OCI-LY7 (cell line): ENCODE results near the gene EIF5A. TPM values are rescaled to one million over a fixed set of nuclear protein-coding genes. Genes with fewer than 3 reads are reported as not detected.

Source experiments
- BruUV-seq: library from RNA; stranded (reverse); fragments of 400-500 nt; replicated peaks from 2 replicates; lab custom pipeline; 2021; lab: Mats Ljungman, UMichigan
- CTCF ChIA-PET: fragments of 300-600 bp; sonication (Branson Sonifier 250); formaldehyde crosslinking; loops from one replicate; lab custom pipeline; 2022; ENCODE audit warnings: antibody characterized with exemption; ENCODE audit not compliant: unreplicated experiment; lab: Charles Lee
- POLR2A ChIA-PET: fragments of 300-600 bp; sonication (Branson Sonifier 250); formaldehyde crosslinking; loops from one replicate; lab custom pipeline; 2022; ENCODE audit warnings: antibody characterized with exemption; lab: Charles Lee
- DNase-seq: peaks from one replicate; pipeline ENCODE4 v3.0.0-alpha.2; 2015; ENCODE audit warnings: low spot score
- H2AFZ ChIP-seq: fragments of 200-600 bp; sonication (generic), shearing (Covaris generic); 2 replicates; pipeline ENCODE4 v1.6.1; 2014; ENCODE audit warnings: mild to moderate bottlenecking, antibody characterized with exemption, low read length, moderate library complexity
- H3K27ac ChIP-seq: fragments of 200-600 bp; sonication (generic); 2 replicates; pipeline ENCODE4 v1.5.1; 2014; ENCODE audit warnings: mixed run types, low read depth, mild to moderate bottlenecking, moderate library complexity, low read length, inconsistent platforms; ENCODE audit not compliant: poor library complexity, severe bottlenecking
- H3K36me3 ChIP-seq: fragments of 200-600 bp; sonication (generic); 2 replicates; pipeline ENCODE4 v1.6.1; 2014; ENCODE audit warnings: mild to moderate bottlenecking, antibody characterized with exemption, low read length, moderate library complexity, mixed read lengths; ENCODE audit not compliant: insufficient read depth
- H3K4me1 ChIP-seq: fragments of 200-600 bp; sonication (generic); 2 replicates; pipeline ENCODE4 v1.5.1; 2014; ENCODE audit warnings: mild to moderate bottlenecking, low read length; ENCODE audit not compliant: insufficient read depth, poor library complexity, severe bottlenecking
- H3K4me2 ChIP-seq: fragments of 200-600 bp; sonication (generic); 2 replicates; pipeline ENCODE4 v1.6.1; 2014; ENCODE audit warnings: mild to moderate bottlenecking, low read length
- H3K4me3 ChIP-seq: fragments of 200-600 bp; sonication (generic); 2 replicates; pipeline ENCODE4 v1.5.1; 2014; ENCODE audit warnings: mild to moderate bottlenecking, low read depth, low read length; ENCODE audit not compliant: poor library complexity, severe bottlenecking
- H3K79me2 ChIP-seq: fragments of 200-600 bp; sonication (generic); 2 replicates; pipeline ENCODE4 v1.6.1; 2016; ENCODE audit warnings: low read depth, mild to moderate bottlenecking, low read length, moderate library complexity, mixed read lengths; ENCODE audit not compliant: insufficient read depth
- H3K9me2 ChIP-seq: fragments of 200-600 bp; sonication (generic); 2 replicates; pipeline ENCODE4 v1.6.1; 2016; ENCODE audit warnings: mild to moderate bottlenecking, low read length, mixed read lengths; ENCODE audit not compliant: insufficient read depth
- H3K9me3 ChIP-seq: fragments of 200-600 bp; sonication (generic); 2 replicates; pipeline ENCODE4 v1.6.1; 2014; ENCODE audit warnings: mild to moderate bottlenecking, mixed run types, low read length, mixed read lengths
- H4K20me1 ChIP-seq: fragments of 200-600 bp; sonication (generic); 2 replicates; pipeline ENCODE4 v1.6.1; 2014; ENCODE audit warnings: mild to moderate bottlenecking, antibody characterized with exemption, low read length, moderate library complexity, mixed read lengths; ENCODE audit not compliant: insufficient read depth
- CTCF ChIP-seq: fragments of 200-600 bp; sonication (generic); conservative IDR thresholded peaks from 2 replicates; pipeline ENCODE4 v1.5.1; 2014; ENCODE audit warnings: mild to moderate bottlenecking, antibody characterized with exemption, low read length, moderate library complexity, mixed read lengths
- EZH2phosphoT487 ChIP-seq: fragments of 200-600 bp; sonication (generic); IDR thresholded peaks from 2 replicates; pipeline ENCODE4 v1.6.1; 2018; ENCODE audit warnings: low read depth, borderline replicate concordance, mild to moderate bottlenecking, mixed run types, antibody characterized with exemption, low read length, moderate library complexity, mixed read lengths
- intact Hi-C: fragments of 100-400 bp; cut with micrococcal nuclease; formaldehyde crosslinking; loops from one replicate; pipeline ENCODE4 v1.10.0; 2022; ENCODE audit not compliant: unreplicated experiment
- total RNA-seq, 2 experiments: library from RNA; depleted of rRNA in 1 of 2; stranded (reverse); fragments of >200 nt in 1 of 2; shearing (Covaris generic) in 1 of 2; gene quantifications; 2 replicates each; pipeline ENCODE4 v1.2.3, GENCODE V29; 2014 to 2022

EIF5A gene
- total RNA-seq, 2 experiments from 2014 or later: 491 to 803 TPM

GRCh38 chr17:7290685-7291084 lies 16.7 kb upstream of the EIF5A start:
- no peak overlapping the region for H3K4me3 ChIP-seq
- H4K20me1 ChIP-seq: no peaks in the 10 kb centered on the region
- no peaks in the 10 kb centered on the region for H3K79me2 ChIP-seq
- no peaks in the 10 kb centered on the region for H3K9me3 ChIP-seq
- H3K4me1 ChIP-seq: peaks cover 34% of the 10 kb centered on the region
- no peak overlapping the region for H2AFZ ChIP-seq
- BruUV-seq: no TSS peak
- H3K9me2 ChIP-seq: no peaks in the 10 kb centered on the region
- no peaks in the 10 kb centered on the region for H3K36me3 ChIP-seq
- ChIA-PET POLR2A (interaction anchor here (1.0 kb wide), 1 partner anchor 270 kb away, joined by 3 read pairs; no protein-coding TSS in a partner anchor), CTCF (no interaction called here)
- H3K4me2 ChIP-seq: no peak overlapping the region
- DNase-seq: no peak
- intact Hi-C loops: no loop called here
- H3K27ac ChIP-seq: no peak overlapping the region
- TF ChIP-seq CTCF: no peak

GRCh38 chr17:7292194-7292593 lies 15.2 kb upstream of the EIF5A start:
- POLR2A ChIA-PET: interaction anchor here (1.8 kb wide), 1 partner anchor 11 kb away, joined by 5 read pairs; the partner anchor contains the start of gene SLC2A4
- no peak overlapping the region for H3K4me2 ChIP-seq

More at GRCh38 chr17:7292194-7292593, 15.2 kb upstream of the EIF5A start:
- intact Hi-C loops: no loop called here
- Histone ChIP-seq H3K9me3 (no peaks in the 10 kb centered on the region), H4K20me1 (no peaks in the 10 kb centered on the region), H3K36me3 (no peaks in the 10 kb centered on the region), H3K4me1 (peaks cover 35% of the 10 kb centered on the region), H3K4me3 (no peak overlapping the region), H3K79me2 (no peaks in the 10 kb centered on the region), H3K27ac (no peak overlapping the region), H2AFZ (no peak overlapping the region), H3K9me2 (no peaks in the 10 kb centered on the region)
- TF ChIP-seq EZH2phosphoT487: no peak
- no peak for TF ChIP-seq CTCF
- DNase-seq: no peak
- CTCF ChIA-PET: interaction anchor here (0.5 to 0.8 kb wide), 2 partner anchors 13 to 42 kb away, joined by 3 read pairs; no protein-coding TSS in a partner anchor
- BruUV-seq: no TSS peak
